H9 (cell line): ENCODE data around the gene PFN3. TPM values are rescaled to one million over a fixed set of nuclear protein-coding genes. Genes with fewer than 3 reads are reported as not detected.

Source experiments
- DNase-seq: peaks from one replicate; pipeline ENCODE4 v3.0.0-alpha.2; 2017
- H2AFZ ChIP-seq: one replicate; pipeline ENCODE4 v1.6.1; 2013; ENCODE audit warnings: mild to moderate bottlenecking, low read length, control low read depth, moderate library complexity
- H2AK5ac ChIP-seq: 2 replicates; pipeline ENCODE4 v1.6.1; 2013; ENCODE audit warnings: low read length, control low read depth, mixed read lengths; ENCODE audit not compliant: insufficient read length
- H2BK120ac ChIP-seq: one replicate; pipeline ENCODE4 v1.6.1; 2013; ENCODE audit warnings: low read depth, mild to moderate bottlenecking, low read length, control low read depth, inconsistent platforms; ENCODE audit not compliant: poor library complexity, severe bottlenecking
- H2BK12ac ChIP-seq: 2 replicates; pipeline ENCODE4 v1.6.1; 2013; ENCODE audit warnings: low read length, control low read depth, mixed read lengths, low read depth; ENCODE audit not compliant: insufficient read length
- H2BK15ac ChIP-seq: 2 replicates; pipeline ENCODE4 v1.6.1; 2013; ENCODE audit warnings: low read depth, low read length, control low read depth
- H2BK20ac ChIP-seq: one replicate; pipeline ENCODE4 v1.6.1; 2013; ENCODE audit warnings: low read depth, mild to moderate bottlenecking, low read length, control low read depth, inconsistent platforms; ENCODE audit not compliant: poor library complexity, severe bottlenecking
- H2BK5ac ChIP-seq: 2 replicates; pipeline ENCODE4 v1.6.1; 2013; ENCODE audit warnings: low read length, control low read depth, mixed read lengths; ENCODE audit not compliant: insufficient read length
- H3K14ac ChIP-seq: 2 replicates; pipeline ENCODE4 v1.6.1; 2013; ENCODE audit warnings: low read length, control low read depth; ENCODE audit not compliant: insufficient read depth
- H3K18ac ChIP-seq: 2 replicates; pipeline ENCODE4 v1.6.1; 2013; ENCODE audit warnings: low read depth, mild to moderate bottlenecking, mixed read lengths, low read length, control low read depth; ENCODE audit not compliant: insufficient read length
- H3K23ac ChIP-seq: 2 replicates; pipeline ENCODE4 v1.6.1; 2013; ENCODE audit warnings: low read length, control low read depth, mixed read lengths, low read depth; ENCODE audit not compliant: insufficient read length
- H3K23me2 ChIP-seq: 2 replicates; pipeline ENCODE4 v1.6.1; 2013; ENCODE audit warnings: low read depth, mild to moderate bottlenecking, mixed read lengths, low read length, control low read depth; ENCODE audit not compliant: insufficient read length, poor library complexity, severe bottlenecking
- H3K27ac ChIP-seq: 2 replicates; pipeline ENCODE4 v1.5.1; 2013; ENCODE audit warnings: low read length, control low read depth, mixed read lengths, low read depth; ENCODE audit not compliant: insufficient read length
- H3K27me3 ChIP-seq: 2 replicates; pipeline ENCODE4 v1.6.1; 2013; ENCODE audit warnings: low read length, control low read depth, inconsistent platforms; ENCODE audit not compliant: insufficient read depth
- H3K4ac ChIP-seq: 2 replicates; pipeline ENCODE4 v1.6.1; 2013; ENCODE audit warnings: low read depth, mild to moderate bottlenecking, control low read depth, inconsistent platforms, low read length, moderate library complexity
- H3K4me1 ChIP-seq: 2 replicates; pipeline ENCODE4 v1.6.1; 2013; ENCODE audit warnings: low read length, control low read depth, inconsistent platforms; ENCODE audit not compliant: insufficient read depth
- H3K4me2 ChIP-seq: 2 replicates; pipeline ENCODE4 v1.6.1; 2013; ENCODE audit warnings: low read length, control low read depth, mixed read lengths; ENCODE audit not compliant: insufficient read length, insufficient read depth
- H3K56ac ChIP-seq: 2 replicates; pipeline ENCODE4 v1.6.1; 2013; ENCODE audit warnings: low read depth, mild to moderate bottlenecking, mixed read lengths, low read length, control low read depth; ENCODE audit not compliant: insufficient read length
- H3K79me1 ChIP-seq: 2 replicates; pipeline ENCODE4 v1.6.1; 2013; ENCODE audit warnings: low read depth, mild to moderate bottlenecking, moderate library complexity, low read length, control low read depth, inconsistent platforms; ENCODE audit not compliant: insufficient read depth, poor library complexity, severe bottlenecking
- H3K79me2 ChIP-seq: 2 replicates; pipeline ENCODE4 v1.6.1; 2013; ENCODE audit warnings: low read length, control low read depth, inconsistent platforms; ENCODE audit not compliant: insufficient read depth
- H3K9ac ChIP-seq: 2 replicates; pipeline ENCODE4 v1.6.1; 2013; ENCODE audit warnings: low read length, control low read depth, mixed read lengths; ENCODE audit not compliant: insufficient read length; ENCODE audit errors: extremely low read depth
- H3K9me3 ChIP-seq: one replicate; pipeline ENCODE4 v1.6.1; 2013; ENCODE audit warnings: low read depth, low read length, inconsistent platforms; ENCODE audit not compliant: control insufficient read depth
- H3T11ph ChIP-seq: one replicate; pipeline ENCODE4 v1.6.1; 2013; ENCODE audit warnings: mild to moderate bottlenecking, low read length, control low read depth, inconsistent platforms
- H4K20me1 ChIP-seq: one replicate; pipeline ENCODE4 v1.6.1; 2013; ENCODE audit not compliant: control insufficient read depth, insufficient read length, insufficient read depth
- H4K5ac ChIP-seq: 2 replicates; pipeline ENCODE4 v1.6.1; 2013; ENCODE audit warnings: low read depth, mild to moderate bottlenecking, mixed read lengths, low read length, control low read depth; ENCODE audit not compliant: insufficient read length
- H4K8ac ChIP-seq: replicated peaks from 2 replicates; pipeline ENCODE4 v1.6.1; 2013; ENCODE audit warnings: low read length, control low read depth, mixed read lengths, low read depth; ENCODE audit not compliant: insufficient read length
- H4K91ac ChIP-seq: 2 replicates; pipeline ENCODE4 v1.6.1; 2013; ENCODE audit warnings: low read depth, mild to moderate bottlenecking, moderate library complexity, mixed read lengths, low read length, control low read depth; ENCODE audit not compliant: insufficient read length
- H3K27ac Mint-ChIP-seq, 3 experiments: 2 replicates in 2 of 3; 3 replicates in 1 of 3; pipeline ENCODE4 v1.8.0; 2020 to 2021; ENCODE audit warnings: mixed read lengths in 3 of 3, mild to moderate bottlenecking in 1 of 3, moderate library complexity in 1 of 3
- H3K27me3 Mint-ChIP-seq: 2 replicates; pipeline ENCODE4 v1.8.0; 2021; ENCODE audit warnings: low read depth, mild to moderate bottlenecking, moderate library complexity, mixed read lengths
- H3K36me3 Mint-ChIP-seq, 3 experiments: 2 replicates in 2 of 3; 3 replicates in 1 of 3; pipeline ENCODE4 v1.8.0; 2020 to 2021; ENCODE audit warnings: low read depth in 3 of 3, mixed read lengths in 3 of 3; ENCODE audit not compliant: insufficient read depth in 1 of 3
- H3K4me1 Mint-ChIP-seq, 2 experiments: 2 replicates each; pipeline ENCODE4 v1.8.0; 2020; ENCODE audit warnings: mixed read lengths in 2 of 2
- H3K4me3 Mint-ChIP-seq, 2 experiments: 2 replicates in 1 of 2; 3 replicates in 1 of 2; pipeline ENCODE4 v1.8.0; 2020 to 2021; ENCODE audit warnings: mild to moderate bottlenecking in 2 of 2, mixed read lengths in 2 of 2, moderate library complexity in 1 of 2
- H3K9me3 Mint-ChIP-seq, 2 experiments: 2 replicates in 1 of 2; 3 replicates in 1 of 2; pipeline ENCODE4 v1.8.0; 2020; ENCODE audit warnings: mild to moderate bottlenecking in 2 of 2, mixed read lengths in 2 of 2, moderate library complexity in 1 of 2
- CTCF ChIP-seq: fragments of 200-600 bp; sonication (generic); conservative IDR thresholded peaks from 3 replicates; pipeline ENCODE4 v1.8.0; 2021; ENCODE audit warnings: antibody characterized with exemption, mild to moderate bottlenecking
- WGBS: extraction: QIAGEN DNeasy Blood & Tissue Kit; methylation state at CpG from one replicate; pipeline ENCODE4 v1.1.7; 2013; ENCODE audit warnings: missing lambda C conversion rate, low lambda C conversion rate, mixed read lengths; ENCODE audit not compliant: insufficient read length; ENCODE audit errors: extremely low coverage; 5-methylcytosine and 5-hydroxymethylcytosine counted together
- total RNA-seq: library from RNA; stranded (reverse); gene quantifications from 2 replicates; pipeline ENCODE4 v1.2.1, GENCODE V29; 2021

The PFN3 gene
- total RNA-seq, 1 experiment from 2014 or later, result not detected

- Histone ChIP-seq H2BK20ac (no peak overlapping the region), H3K9me3 (no peaks in the 10 kb centered on the region), H3K18ac (peak overlapping the region; percentile 72), H3K23ac (no peak overlapping the region), H4K5ac (no peak overlapping the region), H2BK5ac (no peak overlapping the region), H3K4me2 (peak overlapping the region; percentile 33), H2AK5ac (no peak overlapping the region), H3K4me1 (peaks cover 11% of the 10 kb centered on the region; the same call in 1 of the 2 replicates), H2BK120ac (no peak overlapping the region), H3K4ac (no peak overlapping the region), H2BK15ac (no peak overlapping the region), H3K9ac (no peak overlapping the region), H2AFZ (no peak overlapping the region), H4K8ac (no peak overlapping the region), H3K27ac (no peak overlapping the region), H3K56ac (no peak overlapping the region), H3K79me2 (no peaks in the 10 kb centered on the region), H4K91ac (no peak overlapping the region), H3K79me1 (no peaks in the 10 kb centered on the region), H3T11ph (no peak overlapping the region), H3K23me2 (peaks cover 10% of the 10 kb centered on the region), H3K27me3 (no peaks in the 10 kb centered on the region; the same call in 1 of the 2 replicates), H2BK12ac (no peak overlapping the region), H4K20me1 (no peaks in the 10 kb centered on the region), H3K14ac (no peak overlapping the region)
- H3K36me3 Mint-ChIP-seq, result peaks cover 8 to 22% (median 8%) of the 10 kb centered on the region in 3 experiments
- TF ChIP-seq CTCF, result no peak
- WGBS, result no CpG with 5 or more reads among the region's 11 CpGs
- no peak for DNase-seq
- H3K27ac Mint-ChIP-seq, result peak overlapping the region; percentile 6 to 83 (median 42); a peak in 4 of 7 replicates
- no peaks in the 10 kb centered on the region; a peak in 1 of 5 replicates for H3K9me3 Mint-ChIP-seq
- peaks cover 22% of the 10 kb centered on the region for H3K27me3 Mint-ChIP-seq
- H3K4me1 Mint-ChIP-seq, result peaks cover 42 to 68% of the 10 kb centered on the region in 2 experiments
- peak overlapping the region in 1 of 2 experiments; percentile 56; a peak in 2 of 5 replicates for H3K4me3 Mint-ChIP-seq
These were observed 30.6 kb downstream of the PFN3 start for GRCh38 chr5:177369645-177370440.
